Psoas muscle (tissue), 8 donors: ENCODE results near the gene JPH3. TPM values are rescaled to one million over a fixed set of nuclear protein-coding genes. Genes with fewer than 3 reads are reported as not detected.

Experiments
- ATAC-seq, 4 donors: fragments of 200-7000 bp; cut with Tn5 transposase; one replicate each; pipeline ENCODE4 v1.9.1; 2020; ENCODE audit warnings: moderate library complexity in 3 of 4, mild to moderate bottlenecking in 2 of 4
- DNase-seq, 2 donors: peaks; one replicate each; pipeline ENCODE4 v3.0.0-alpha.2; 2020
- H3K27ac ChIP-seq: fragments of 200-600 bp; one replicate; pipeline ENCODE4 v1.8.0; 2022
- H3K27me3 ChIP-seq, 3 donors: fragments of 200-600 bp in 1 of 3; one replicate each; pipeline versions ENCODE4 v1.6.1 to v1.8.0; 2013 to 2022; ENCODE audit warnings: low read length in 2 of 3, mild to moderate bottlenecking in 2 of 3, moderate library complexity in 1 of 3; ENCODE audit not compliant: insufficient read depth in 3 of 3
- H3K36me3 ChIP-seq, 2 donors: fragments of 200-600 bp in 1 of 2; one replicate each; pipeline versions ENCODE4 v1.6.1 to v1.8.0; 2013 to 2022; ENCODE audit warnings: low read depth in 1 of 2, mild to moderate bottlenecking in 1 of 2, moderate library complexity in 1 of 2; ENCODE audit not compliant: insufficient read depth in 1 of 2
- H3K4me1 ChIP-seq: fragments of 200-600 bp; one replicate; pipeline ENCODE4 v1.8.0; 2022
- H3K4me3 ChIP-seq: fragments of 200-600 bp; one replicate; pipeline ENCODE4 v1.8.0; 2022; ENCODE audit warnings: mild to moderate bottlenecking
- H3K9me3 ChIP-seq: fragments of 200-600 bp; one replicate; pipeline ENCODE4 v1.8.0; 2022
- WGBS, 3 donors: extraction: QIAGEN DNeasy Blood & Tissue Kit; methylation state at CpG; one replicate each; pipeline versions ENCODE4 v1.1.6 to v1.1.7; 2013; 5-methylcytosine and 5-hydroxymethylcytosine counted together
- intact Hi-C, 2 donors: fragments of 100-400 bp; cut with DNase I; formaldehyde crosslinking; loops; one replicate each; pipeline versions ENCODE4 v1.11.0 to v1.14.2; 2022
- polyA plus RNA-seq, 3 donors: library from polyadenylated mRNA; stranded (reverse); fragments of 200-250 nt; gene quantifications; one replicate each; pipeline ENCODE4 v1.2.3, GENCODE V29; 2013
- total RNA-seq, 4 donors: library from RNA; stranded (reverse); fragmentation: NEBNext Ultra II Directional in 2 of 4; extraction: Animal tissue kit (Norgen Biotek cat#: 25700) in 2 of 4; gene quantifications; one replicate each; pipeline versions ENCODE4 v1.2.1 to v1.2.4, GENCODE V29; 2021 to 2023
- TF ChIP-seq, protein P1 (sequence below): fragments of 200-600 bp; IDR thresholded peaks from one replicate; pipeline ENCODE4 v1.8.0; 2022; ENCODE audit warnings: antibody characterized with exemption
- donor health status: healthy with polysubstance abuse.
- donor health status: DM: no; HTN: no; CAD: no; lungs with moderate emphysema.
- donor health status: Bipolar disorder and iron deficiency.
- donor health status: healthy.
- donor health status: DM: yes; HTN: yes; CAD: no.
- donor health status: DM: no; HTN: no; CAD: no.
- donor health status: DM: no; HTN: no; CAD: no.
- donor health status: DM: yes; HTN: yes; CAD: no.

The JPH3 gene
- total and polyA plus RNA-seq, 7 donors: 0.03 to 0.13 (median 0.04) TPM; not detected in 2

DNA sequence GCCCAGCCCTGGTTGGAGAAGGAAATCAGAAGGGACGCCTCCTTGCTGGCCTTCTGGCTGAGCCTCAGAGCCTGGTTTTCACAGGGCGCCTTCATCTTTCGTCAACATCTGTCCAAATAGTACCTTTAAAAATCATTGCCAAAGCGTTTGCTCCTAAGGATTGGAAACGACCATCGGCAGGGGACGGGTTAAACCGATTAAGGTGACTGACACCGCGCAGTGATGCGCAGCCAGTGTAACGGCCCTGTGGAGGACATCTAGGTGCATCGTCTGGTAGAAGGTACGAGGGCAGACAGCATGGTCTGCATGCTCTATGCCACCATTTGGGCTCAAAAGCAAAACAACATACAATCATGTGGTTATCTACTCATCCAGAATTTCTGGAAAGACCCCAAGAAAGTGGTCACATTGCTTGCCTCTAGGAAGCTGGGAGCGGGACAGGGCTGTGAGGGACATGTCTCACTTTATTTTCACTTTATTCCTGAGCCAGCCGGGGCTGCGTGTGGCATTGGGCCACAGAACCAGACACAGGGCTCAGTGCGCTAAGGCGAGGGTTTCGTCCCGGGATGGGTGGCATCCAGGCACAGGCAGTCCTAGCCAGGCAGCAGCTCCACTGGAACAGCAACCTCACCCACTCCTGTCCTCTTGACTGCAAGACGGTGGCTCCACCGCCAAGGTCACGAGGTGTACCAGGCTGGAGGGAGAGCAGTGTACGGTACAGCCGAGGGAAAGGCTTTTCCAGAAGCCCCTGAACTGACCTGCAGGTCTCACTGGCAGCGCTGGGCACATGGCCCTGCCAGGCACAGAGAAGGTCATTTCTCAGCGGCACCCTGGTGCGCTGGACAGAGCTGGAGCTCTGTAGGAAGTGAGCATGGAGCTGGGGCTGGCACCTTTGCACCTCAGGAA is 40.9 kb upstream of the JPH3 start:
- Histone ChIP-seq H3K4me3 (no peak overlapping the region), H3K9me3 (no peaks in the 10 kb centered on the region), H3K4me1 (no peaks in the 10 kb centered on the region), H3K27ac (no peak overlapping the region), H3K36me3 (no peaks in the 10 kb centered on the region), H3K27me3 (peaks cover 0 to 11% (median 3%) of the 10 kb centered on the region in 3 donors)
- TF ChIP-seq, protein P1, sequence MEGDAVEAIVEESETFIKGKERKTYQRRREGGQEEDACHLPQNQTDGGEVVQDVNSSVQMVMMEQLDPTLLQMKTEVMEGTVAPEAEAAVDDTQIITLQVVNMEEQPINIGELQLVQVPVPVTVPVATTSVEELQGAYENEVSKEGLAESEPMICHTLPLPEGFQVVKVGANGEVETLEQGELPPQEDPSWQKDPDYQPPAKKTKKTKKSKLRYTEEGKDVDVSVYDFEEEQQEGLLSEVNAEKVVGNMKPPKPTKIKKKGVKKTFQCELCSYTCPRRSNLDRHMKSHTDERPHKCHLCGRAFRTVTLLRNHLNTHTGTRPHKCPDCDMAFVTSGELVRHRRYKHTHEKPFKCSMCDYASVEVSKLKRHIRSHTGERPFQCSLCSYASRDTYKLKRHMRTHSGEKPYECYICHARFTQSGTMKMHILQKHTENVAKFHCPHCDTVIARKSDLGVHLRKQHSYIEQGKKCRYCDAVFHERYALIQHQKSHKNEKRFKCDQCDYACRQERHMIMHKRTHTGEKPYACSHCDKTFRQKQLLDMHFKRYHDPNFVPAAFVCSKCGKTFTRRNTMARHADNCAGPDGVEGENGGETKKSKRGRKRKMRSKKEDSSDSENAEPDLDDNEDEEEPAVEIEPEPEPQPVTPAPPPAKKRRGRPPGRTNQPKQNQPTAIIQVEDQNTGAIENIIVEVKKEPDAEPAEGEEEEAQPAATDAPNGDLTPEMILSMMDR: no peak
- no peak for DNase-seq
- intact Hi-C loops: no loop called here
- WGBS, 3 donors: 73 to 87% (median 80%) methylated on average over 29 of the region's 29 CpGs
- ATAC-seq: no peak

- TF ChIP-seq, protein P1: no peak
- no peak overlapping the region for H3K27ac ChIP-seq
- H3K4me3 ChIP-seq: no peak overlapping the region
- H3K27me3 ChIP-seq: peaks cover 0 to 4% (median 3%) of the 10 kb centered on the region in 3 donors
- H3K4me1 ChIP-seq: no peaks in the 10 kb centered on the region
- ATAC-seq (no peak), DNase-seq (no peak)
- intact Hi-C loops: no loop called here
- WGBS, 3 donors: 64 to 74% (median 69%) methylated on average over 12 of the region's 12 CpGs
- H3K36me3 ChIP-seq: no peaks in the 10 kb centered on the region
- H3K9me3 ChIP-seq: no peaks in the 10 kb centered on the region
These were observed 40.1 kb upstream of the JPH3 start for GRCh38 chr16:87562201-87562600.

DNA sequence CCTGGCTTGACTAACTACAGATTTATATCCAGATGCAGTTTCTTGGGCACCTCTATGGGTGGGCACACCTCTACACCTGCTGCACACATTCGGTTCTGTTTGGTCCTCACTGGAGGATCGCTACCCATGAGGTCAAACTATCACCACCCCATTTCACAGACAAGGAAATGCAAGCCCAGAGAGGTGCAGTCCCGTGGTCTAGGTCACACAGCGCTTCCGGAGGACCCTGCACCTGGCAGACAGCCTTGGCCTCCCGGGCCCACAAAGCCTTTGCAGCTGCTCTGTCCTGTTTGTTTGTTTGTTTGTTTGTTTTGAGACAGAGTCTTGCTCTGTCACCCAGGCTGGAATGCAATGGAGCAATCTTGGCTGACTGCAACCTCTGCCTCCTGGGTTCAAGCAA is 39.3 kb upstream of the JPH3 start:
- intact Hi-C loops: no loop called here
- Histone ChIP-seq H3K36me3 (no peaks in the 10 kb centered on the region), H3K27ac (no peak overlapping the region), H3K4me1 (no peaks in the 10 kb centered on the region), H3K27me3 (peaks cover 0 to 4% (median 3%) of the 10 kb centered on the region in 3 donors), H3K4me3 (no peak overlapping the region), H3K9me3 (no peaks in the 10 kb centered on the region)
- ATAC-seq (no peak), DNase-seq (no peak)
- TF ChIP-seq, protein P1: no peak
- WGBS, 3 donors: 75 to 85% (median 78%) methylated on average over 6 of the region's 6 CpGs

- ATAC-seq: no peak
- 82 to 85% (median 83%) methylated on average over 41 to 44 of the region's 44 CpGs for WGBS, 3 donors
These were observed 38.4 kb upstream of the JPH3 start for GRCh38 chr16:87563714-87564523.

More at GRCh38 chr16:87563714-87564523, 38.4 kb upstream of the JPH3 start:
- Histone ChIP-seq H3K27me3 (peaks cover 0 to 4% (median 3%) of the 10 kb centered on the region in 3 donors), H3K36me3 (no peaks in the 10 kb centered on the region), H3K4me1 (no peaks in the 10 kb centered on the region), H3K27ac (no peak overlapping the region), H3K9me3 (no peaks in the 10 kb centered on the region), H3K4me3 (no peak overlapping the region)
- TF ChIP-seq, protein P1: no peak
- DNase-seq: no peak
- intact Hi-C loops: no loop called here
